ENCODE data around the gene GLYATL3.

Gene GLYATL3

DNA sequence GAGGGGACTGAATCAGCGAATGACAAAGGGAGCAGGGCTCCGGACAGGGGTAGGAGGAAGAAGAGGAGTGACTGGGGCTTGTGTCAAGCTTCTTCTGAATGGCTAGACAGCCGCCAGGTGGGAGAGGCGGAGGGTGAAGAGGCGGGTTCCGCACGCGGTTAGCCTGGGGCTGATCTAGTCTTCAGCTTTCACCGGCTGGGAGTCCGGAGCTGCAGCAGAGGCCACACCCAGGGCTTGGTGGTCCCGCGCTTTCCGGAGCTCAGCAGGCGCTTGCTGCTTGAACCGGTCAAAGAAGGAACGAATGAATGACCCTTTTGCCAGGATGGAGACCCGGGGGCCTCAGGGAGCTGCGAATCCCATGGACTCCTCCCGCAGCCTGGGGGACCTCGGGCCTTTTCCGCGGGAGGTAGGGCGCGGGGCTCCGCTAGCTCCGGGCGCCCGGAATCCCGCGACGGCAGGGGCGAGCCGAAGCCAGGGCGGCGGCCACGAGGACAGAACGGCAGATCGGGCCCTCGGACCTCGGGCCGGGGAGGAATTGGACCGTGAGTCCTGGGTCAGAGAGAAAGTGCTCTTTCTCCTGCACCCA lies 50.9 kb downstream of the GLYATL3 start, which contains the start of gene C6orf141:
Gene C6orf141, plus strand, starts transcription at position 177 of the 586 bp plus-strand sequence. Its CDS starts 125 bp downstream, at position 302.
- CTCF ChIA-PET: interaction anchor here (1.2 to 3.4 kb wide), 5 partner anchors 9 to 300 kb away, joined by 4 to 25 read pairs (median 5); no protein-coding TSS in a partner anchor
- peak; percentile 66 for DNase-seq (ENCODE audit: extremely low spot score)
- TF ChIP-seq, protein P1, sequence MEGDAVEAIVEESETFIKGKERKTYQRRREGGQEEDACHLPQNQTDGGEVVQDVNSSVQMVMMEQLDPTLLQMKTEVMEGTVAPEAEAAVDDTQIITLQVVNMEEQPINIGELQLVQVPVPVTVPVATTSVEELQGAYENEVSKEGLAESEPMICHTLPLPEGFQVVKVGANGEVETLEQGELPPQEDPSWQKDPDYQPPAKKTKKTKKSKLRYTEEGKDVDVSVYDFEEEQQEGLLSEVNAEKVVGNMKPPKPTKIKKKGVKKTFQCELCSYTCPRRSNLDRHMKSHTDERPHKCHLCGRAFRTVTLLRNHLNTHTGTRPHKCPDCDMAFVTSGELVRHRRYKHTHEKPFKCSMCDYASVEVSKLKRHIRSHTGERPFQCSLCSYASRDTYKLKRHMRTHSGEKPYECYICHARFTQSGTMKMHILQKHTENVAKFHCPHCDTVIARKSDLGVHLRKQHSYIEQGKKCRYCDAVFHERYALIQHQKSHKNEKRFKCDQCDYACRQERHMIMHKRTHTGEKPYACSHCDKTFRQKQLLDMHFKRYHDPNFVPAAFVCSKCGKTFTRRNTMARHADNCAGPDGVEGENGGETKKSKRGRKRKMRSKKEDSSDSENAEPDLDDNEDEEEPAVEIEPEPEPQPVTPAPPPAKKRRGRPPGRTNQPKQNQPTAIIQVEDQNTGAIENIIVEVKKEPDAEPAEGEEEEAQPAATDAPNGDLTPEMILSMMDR (IDR thresholded peaks at IDR 0.05; ENCODE audit: control extremely low read depth, extremely low read depth, low read depth, missing control alignments): no peak
- POLR2A ChIA-PET: no interaction called here

- DNase-seq (ENCODE audit: extremely low spot score): peak; percentile 25
- ChIA-PET POLR2A (no interaction called here), CTCF (interaction anchor here (1.2 to 3.4 kb wide), 6 partner anchors 9 to 300 kb away, joined by 3 to 25 read pairs (median 5); no protein-coding TSS in a partner anchor)
- TF ChIP-seq, protein P1 (IDR thresholded peaks at IDR 0.05; ENCODE audit: control extremely low read depth, extremely low read depth, low read depth, missing control alignments): no peak
Observed at GRCh38 chr6:49551078-49551865, 51.5 kb downstream of the GLYATL3 start.

DNA sequence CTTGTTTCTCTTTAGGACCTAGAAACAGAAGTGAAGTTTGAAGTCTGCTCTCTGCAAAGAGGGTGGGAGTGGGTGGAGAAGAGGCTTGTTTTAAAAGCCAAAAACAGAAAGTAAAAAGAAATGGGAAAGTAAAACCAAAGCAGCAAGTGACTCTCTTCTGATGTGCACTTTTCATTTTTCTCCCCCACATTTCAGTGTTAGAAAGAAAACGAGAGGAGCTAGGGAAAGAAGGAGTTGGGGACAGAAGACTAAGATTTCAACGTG lies 52.1 kb downstream of the GLYATL3 start:
- POLR2A ChIA-PET: no interaction called here
- CTCF ChIA-PET: interaction anchor here (1.2 to 3.1 kb wide), 3 partner anchors 10 to 20 kb away, joined by 3 to 10 read pairs (median 5); no protein-coding TSS in a partner anchor
- DNase-seq (ENCODE audit: extremely low spot score): peak; percentile 58
- TF ChIP-seq, protein P1 (IDR thresholded peaks at IDR 0.05; ENCODE audit: control extremely low read depth, extremely low read depth, low read depth, missing control alignments): no peak

- ChIA-PET CTCF (interaction anchor here (1.2 to 1.3 kb wide), 2 partner anchors 20 to 21 kb away, joined by 3 to 5 read pairs; no protein-coding TSS in a partner anchor), POLR2A (no interaction called here)
- TF ChIP-seq, protein P1 (IDR thresholded peaks at IDR 0.05; ENCODE audit: control extremely low read depth, extremely low read depth, low read depth, missing control alignments): no peak
- DNase-seq (ENCODE audit: extremely low spot score): no peak
Observed at GRCh38 chr6:49552596-49552995, 52.9 kb downstream of the GLYATL3 start.

- ChIA-PET POLR2A (no interaction called here), CTCF (interaction anchor here (0.7 to 1.7 kb wide), 5 partner anchors 12 to 38 kb away, joined by 3 to 5 read pairs (median 4); no protein-coding TSS in a partner anchor)
- TF ChIP-seq, protein P1 (IDR thresholded peaks at IDR 0.05; ENCODE audit: control extremely low read depth, extremely low read depth, low read depth, missing control alignments): no peak
- no peak for DNase-seq (ENCODE audit: extremely low spot score)
Observed at GRCh38 chr6:49553384-49553783, 53.7 kb downstream of the GLYATL3 start.

DNA sequence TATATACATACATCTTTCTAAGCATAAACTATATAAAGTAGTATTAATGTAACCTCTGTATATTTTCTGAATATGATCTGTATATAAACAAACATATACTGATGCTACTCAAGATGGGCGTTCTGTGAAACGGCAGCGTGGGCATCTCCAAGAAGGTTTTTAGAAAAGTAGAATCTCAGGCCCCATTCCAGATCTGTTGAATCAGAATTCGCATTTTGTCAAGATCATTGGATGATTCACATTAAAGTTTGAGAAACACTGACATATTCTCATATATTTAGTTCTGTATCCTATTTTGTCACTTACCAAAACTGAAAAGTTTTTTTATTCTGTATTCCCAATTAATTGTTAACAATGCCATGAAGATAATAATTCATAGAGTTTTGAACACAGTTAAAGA lies 56.2 kb downstream of the GLYATL3 start:
- DNase-seq (ENCODE audit: extremely low spot score): no peak
- CTCF ChIA-PET: no interaction called here
- POLR2A ChIA-PET: no interaction called here
- TF ChIP-seq, protein P1 (IDR thresholded peaks at IDR 0.05; ENCODE audit: control extremely low read depth, extremely low read depth, low read depth, missing control alignments): no peak

All from GM10248 (cell line).